Kidney (tissue), 14 donors: ENCODE measurements around the gene PNISR. TPM values are rescaled to one million over a fixed set of nuclear protein-coding genes. Genes with fewer than 3 reads are reported as not detected.

Source experiments
- DNase-seq, 5 donors: peaks; one replicate each; pipeline ENCODE4 v3.0.0-alpha.2; 2013 to 2020
- FAIRE-seq: peaks from 2 replicates; lab custom pipeline; 2012; peaks lifted over from hg19 to GRCh38; lab: Jason Lieb, UNC
- H3K27ac ChIP-seq, 2 donors: one replicate each; pipeline ENCODE4 v1.7.0; 2013; ENCODE audit warnings: low read depth in 2 of 2, low read length in 2 of 2, inconsistent platforms in 1 of 2
- H3K27me3 ChIP-seq: one replicate; pipeline ENCODE4 v1.7.1; 2013; ENCODE audit warnings: low read length, inconsistent platforms; ENCODE audit not compliant: control insufficient read depth, insufficient read depth
- H3K36me3 ChIP-seq, 3 donors: one replicate each; pipeline versions ENCODE4 v1.7.0 to v1.7.1; 2013; ENCODE audit warnings: low read length in 3 of 3, control low read depth in 1 of 3, inconsistent platforms in 1 of 3; ENCODE audit not compliant: insufficient read depth in 3 of 3, control insufficient read depth in 2 of 3
- H3K4me1 ChIP-seq, 3 donors: one replicate each; pipeline versions ENCODE4 v1.7.0 to v1.7.1; 2013; ENCODE audit warnings: low read length in 3 of 3, inconsistent platforms in 1 of 3, low read depth in 1 of 3; ENCODE audit not compliant: control insufficient read depth in 2 of 3, insufficient read depth in 2 of 3
- H3K4me3 ChIP-seq, 3 donors: one replicate each; pipeline versions ENCODE4 v1.7.0 to v1.8.1; 2013; ENCODE audit warnings: low read length in 3 of 3, control low read depth in 1 of 3, inconsistent platforms in 1 of 3
- H3K9ac ChIP-seq, 3 donors: one replicate each; pipeline versions ENCODE4 v1.7.0 to v1.7.1; 2013; ENCODE audit warnings: low read length in 3 of 3, control low read depth in 1 of 3, inconsistent platforms in 1 of 3
- H3K9me3 ChIP-seq, 3 donors: one replicate each; pipeline versions ENCODE4 v1.7.0 to v1.7.1; 2013; ENCODE audit warnings: low read length in 3 of 3, control low read depth in 1 of 3, inconsistent platforms in 1 of 3; ENCODE audit not compliant: control insufficient read depth in 2 of 3, insufficient read depth in 1 of 3
- intact Hi-C: fragments of 100-400 bp; cut with DNase I; formaldehyde crosslinking; loops from one replicate; pipeline ENCODE4 v1.11.1; 2022
- polyA plus RNA-seq: library from polyadenylated mRNA; stranded (reverse); fragments of 350-450 nt; fragmentation: Illumina TruSeq; extraction: RNeasy Lipid Tissue Mini Kit (QIAGEN cat#74804); gene quantifications from one replicate; pipeline ENCODE4 v1.2.3, GENCODE V29; 2014; ENCODE audit warnings: low read depth, low replicate concordance; ENCODE audit not compliant: insufficient read depth
- total RNA-seq: library from RNA; stranded (reverse); fragmentation: NEBNext Ultra II Directional; extraction: Animal tissue kit (Norgen Biotek cat#: 25700); gene quantifications from one replicate; pipeline ENCODE4 v1.2.1, GENCODE V29; 2021
- TF ChIP-seq, protein P1 (sequence below): IDR thresholded peaks from 3 replicates; pipeline ENCODE4 v1.5.1; 2012; ENCODE audit warnings: mild to moderate bottlenecking, moderate library complexity, borderline replicate concordance; ENCODE audit not compliant: insufficient read depth; ENCODE audit errors: extremely low read depth
- donor health status: control.
- donor health status: control.
- donor health status: control.
- donor health status: control.
- donor health status: control.
- donor health status: DM: yes; HTN: yes; CAD: no.
- donor health status: Normal renal cell carcinoma (clear cell type).

Gene PNISR
- total and polyA plus RNA-seq, 2 donors from 2014 or later, result 69.8 to 97.1 TPM

- Histone ChIP-seq H3K27me3 (no peaks in the 10 kb centered on the region), H3K9ac (no peak overlapping the region), H3K4me3 (no peak overlapping the region), H3K27ac (no peak overlapping the region), H3K4me1 (peaks cover 0 to 8% (median 2%) of the 10 kb centered on the region in 3 donors), H3K9me3 (no peaks in the 10 kb centered on the region), H3K36me3 (peaks cover 2 to 6% (median 2%) of the 10 kb centered on the region in 3 donors)
- TF ChIP-seq, protein P1, sequence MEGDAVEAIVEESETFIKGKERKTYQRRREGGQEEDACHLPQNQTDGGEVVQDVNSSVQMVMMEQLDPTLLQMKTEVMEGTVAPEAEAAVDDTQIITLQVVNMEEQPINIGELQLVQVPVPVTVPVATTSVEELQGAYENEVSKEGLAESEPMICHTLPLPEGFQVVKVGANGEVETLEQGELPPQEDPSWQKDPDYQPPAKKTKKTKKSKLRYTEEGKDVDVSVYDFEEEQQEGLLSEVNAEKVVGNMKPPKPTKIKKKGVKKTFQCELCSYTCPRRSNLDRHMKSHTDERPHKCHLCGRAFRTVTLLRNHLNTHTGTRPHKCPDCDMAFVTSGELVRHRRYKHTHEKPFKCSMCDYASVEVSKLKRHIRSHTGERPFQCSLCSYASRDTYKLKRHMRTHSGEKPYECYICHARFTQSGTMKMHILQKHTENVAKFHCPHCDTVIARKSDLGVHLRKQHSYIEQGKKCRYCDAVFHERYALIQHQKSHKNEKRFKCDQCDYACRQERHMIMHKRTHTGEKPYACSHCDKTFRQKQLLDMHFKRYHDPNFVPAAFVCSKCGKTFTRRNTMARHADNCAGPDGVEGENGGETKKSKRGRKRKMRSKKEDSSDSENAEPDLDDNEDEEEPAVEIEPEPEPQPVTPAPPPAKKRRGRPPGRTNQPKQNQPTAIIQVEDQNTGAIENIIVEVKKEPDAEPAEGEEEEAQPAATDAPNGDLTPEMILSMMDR, result no peak
- intact Hi-C loops, result no loop called here
- FAIRE-seq, result no peak
- DNase-seq, result no peak
Measured at GRCh38 chr6:99416226-99416625, 8.9 kb downstream of the PNISR start.

DNA sequence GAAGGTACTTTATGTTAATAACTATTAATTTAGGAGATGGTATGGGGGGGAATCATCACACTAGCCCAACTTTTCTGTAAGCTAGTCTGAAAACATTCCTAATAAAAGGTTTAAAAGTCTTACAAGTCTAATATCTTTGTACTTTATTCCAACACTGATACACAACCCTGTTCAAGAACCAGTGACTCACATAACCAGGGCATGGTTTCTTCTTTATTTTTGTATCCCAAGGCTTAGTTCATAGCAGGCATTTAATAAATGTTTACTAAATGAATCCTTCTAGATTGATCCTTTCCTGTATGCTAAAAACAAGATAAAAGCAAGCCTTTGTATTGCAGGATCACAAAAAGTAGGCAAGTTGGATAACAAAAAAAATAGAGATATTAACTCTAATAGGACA, 9.7 kb downstream of the PNISR start:
- no peak overlapping the region for H3K27ac ChIP-seq
- intact Hi-C loops, result no loop called here

GRCh38 chr6:99412065-99412464, 13.0 kb downstream of the PNISR start:
- TF ChIP-seq, protein P1, result no peak
- Histone ChIP-seq H3K4me1 (peaks cover 0 to 3% (median 0%) of the 10 kb centered on the region in 3 donors), H3K27me3 (no peaks in the 10 kb centered on the region), H3K36me3 (peaks cover 9 to 38% (median 15%) of the 10 kb centered on the region in 3 donors), H3K9ac (no peak overlapping the region), H3K27ac (no peak overlapping the region), H3K9me3 (no peaks in the 10 kb centered on the region), H3K4me3 (no peak overlapping the region)
- intact Hi-C loops, result no loop called here
- FAIRE-seq (no peak), DNase-seq (no peak)

More for the DNA sequence above, 9.7 kb downstream of the PNISR start:
- no peak for FAIRE-seq
- DNase-seq, result no peak
- TF ChIP-seq, protein P1, result no peak
- Histone ChIP-seq H3K27me3 (no peaks in the 10 kb centered on the region), H3K4me1 (peaks cover 0 to 3% (median 0%) of the 10 kb centered on the region in 3 donors), H3K9ac (no peak overlapping the region), H3K9me3 (no peaks in the 10 kb centered on the region), H3K36me3 (peaks cover 2 to 9% (median 5%) of the 10 kb centered on the region in 3 donors), H3K4me3 (no peak overlapping the region)

DNA sequence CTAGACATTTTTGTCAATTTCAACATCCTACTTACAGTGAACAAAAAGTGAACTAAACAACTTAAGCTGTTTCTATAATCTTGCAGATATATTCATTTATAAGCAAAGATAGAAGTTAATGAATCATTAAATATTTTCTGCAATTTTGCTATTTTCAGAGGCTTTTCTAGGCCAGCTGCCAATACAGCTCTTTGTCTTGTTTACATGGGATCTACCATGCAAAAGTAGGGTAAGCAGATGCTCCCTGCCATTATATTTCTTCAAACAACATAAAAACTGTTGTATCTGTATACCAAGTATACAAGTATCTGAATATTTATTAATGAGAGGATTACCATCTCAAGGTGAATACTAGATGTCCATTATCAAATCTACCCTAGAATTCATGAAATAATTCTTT, 15.4 kb downstream of the PNISR start:
- Histone ChIP-seq H3K27me3 (no peaks in the 10 kb centered on the region), H3K27ac (no peak overlapping the region), H3K4me1 (no peaks in the 10 kb centered on the region), H3K9ac (no peak overlapping the region), H3K9me3 (no peaks in the 10 kb centered on the region), H3K36me3 (peaks cover 9 to 41% (median 25%) of the 10 kb centered on the region in 3 donors), H3K4me3 (no peak overlapping the region)
- intact Hi-C loops, result no loop called here
- DNase-seq (no peak), FAIRE-seq (no peak)
- TF ChIP-seq, protein P1, result no peak
